Effector memory CD8-positive, alpha-beta T cell (primary cell): ENCODE results near the gene CTXN3.
"Not testable (repeated sequence)": the region's sequence is repeated elsewhere in the genome, so short reads cannot be mapped to it uniquely, and the experiment has no call there.

Source experiments
- ATAC-seq: fragments of 150-1000 bp; cut with Tn5 transposase; replicated peaks from 2 replicates; pipeline ENCODE4 v1.10.0; 2021; ENCODE audit warnings: mild to moderate bottlenecking, moderate library complexity
- DNase-seq, 3 experiments: peaks; one replicate each; pipeline ENCODE4 v3.0.0; 2021
- H3K27ac Mint-ChIP-seq, 2 donors: one replicate each; pipeline ENCODE4 v1.8.0; 2022; ENCODE audit warnings: mild to moderate bottlenecking in 2 of 2, mixed read lengths in 2 of 2, moderate library complexity in 2 of 2
- H3K27me3 Mint-ChIP-seq, 2 donors: one replicate each; pipeline ENCODE4 v1.8.0; 2022; ENCODE audit warnings: mixed read lengths in 2 of 2
- H3K36me3 Mint-ChIP-seq: one replicate; pipeline ENCODE4 v1.8.0; 2022; ENCODE audit warnings: mild to moderate bottlenecking, moderate library complexity, mixed read lengths; ENCODE audit not compliant: insufficient read depth
- H3K4me1 Mint-ChIP-seq, 2 donors: one replicate each; pipeline ENCODE4 v1.8.0; 2022; ENCODE audit warnings: low read depth in 2 of 2, mixed read lengths in 2 of 2
- H3K4me3 Mint-ChIP-seq, 2 donors: one replicate each; pipeline ENCODE4 v1.8.0; 2022; ENCODE audit warnings: mild to moderate bottlenecking in 2 of 2, mixed read lengths in 2 of 2, moderate library complexity in 2 of 2
- H3K9me3 Mint-ChIP-seq, 2 donors: one replicate each; pipeline ENCODE4 v1.8.0; 2022; ENCODE audit warnings: mixed read lengths in 2 of 2

The CTXN3 gene

DNA sequence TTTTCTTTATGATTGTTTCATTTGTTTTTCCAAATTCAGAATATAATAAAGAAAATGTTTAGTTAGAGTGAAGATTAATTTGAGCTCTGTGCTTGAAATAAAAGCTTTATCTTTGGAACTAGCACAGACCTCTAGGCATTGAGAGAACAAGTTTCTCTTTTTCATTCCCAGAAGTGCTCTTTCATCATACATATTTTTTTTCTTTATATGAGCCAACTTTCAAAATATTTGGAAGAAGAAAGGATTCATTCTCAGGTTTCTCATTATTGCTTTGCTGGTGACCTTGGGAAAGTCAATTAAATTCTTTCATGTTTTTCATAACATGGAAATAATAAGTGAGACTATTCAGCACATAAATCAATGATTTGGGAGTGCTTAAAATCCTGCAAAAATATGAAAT lies 16.8 kb downstream of the CTXN3 start:
- Mint-ChIP-seq H3K4me3 (no peak overlapping the region), H3K27me3 (no peaks in the 10 kb centered on the region), H3K4me1 (no peaks in the 10 kb centered on the region), H3K36me3 (no peaks in the 10 kb centered on the region), H3K27ac (no peak overlapping the region), H3K9me3 (no peaks in the 10 kb centered on the region)
- ATAC-seq (no peak), DNase-seq (no peak)

DNA sequence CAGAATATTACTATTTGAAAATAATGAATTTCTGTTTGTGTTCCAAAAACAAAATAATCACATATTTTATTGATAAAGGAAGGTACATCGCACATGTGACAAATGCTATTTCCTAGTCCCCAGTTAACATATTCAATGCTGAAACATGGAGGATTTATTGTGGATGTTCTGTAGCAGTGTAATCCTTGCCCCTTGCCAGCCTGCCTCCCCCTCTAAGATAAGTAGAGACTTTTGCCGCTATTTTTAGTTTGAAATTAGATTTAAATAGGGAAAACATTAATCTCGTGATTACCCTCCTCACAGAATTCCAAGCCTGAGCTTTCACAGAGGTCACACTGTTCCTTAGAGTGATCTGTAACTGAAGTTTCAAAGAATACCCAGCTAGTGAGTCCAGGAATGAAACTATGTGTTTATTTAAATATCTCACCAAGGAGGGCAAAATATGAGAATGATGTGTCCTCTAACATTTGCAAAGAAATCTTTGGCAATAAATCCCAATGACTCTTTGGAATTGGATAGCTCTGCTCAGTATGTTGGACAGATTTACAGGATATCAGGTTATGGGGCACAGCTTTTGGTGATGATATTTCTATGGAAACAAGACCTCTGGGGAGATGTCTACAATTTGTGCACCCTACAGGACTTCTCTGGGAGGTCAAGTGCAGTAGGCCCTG lies 17.3 kb downstream of the CTXN3 start:
- Mint-ChIP-seq H3K4me3 (no peak overlapping the region), H3K27ac (no peak overlapping the region), H3K27me3 (no peaks in the 10 kb centered on the region), H3K36me3 (no peaks in the 10 kb centered on the region), H3K4me1 (no peaks in the 10 kb centered on the region), H3K9me3 (no peaks in the 10 kb centered on the region)
- DNase-seq = no peak
- no peak for ATAC-seq

DNA sequence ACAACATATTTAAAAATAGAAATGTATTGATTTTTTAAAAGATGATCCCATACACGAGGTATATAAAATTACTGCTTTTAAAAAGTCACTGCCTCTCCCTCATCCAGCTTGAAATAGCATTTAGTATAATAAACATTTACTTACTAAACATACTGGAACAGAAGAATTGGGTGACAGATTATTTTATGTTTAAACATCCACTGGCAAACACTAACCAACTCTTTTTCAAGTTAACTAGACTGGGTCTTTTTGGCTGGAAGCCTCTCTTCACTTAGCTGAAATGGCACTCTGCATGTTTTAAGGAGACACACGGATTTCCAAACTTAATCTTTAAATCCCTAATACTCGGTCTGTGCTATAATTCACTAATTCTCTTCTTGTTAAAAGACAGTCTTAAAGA lies 19.0 kb downstream of the CTXN3 start:
- Mint-ChIP-seq H3K4me3 (no peak overlapping the region), H3K4me1 (no peaks in the 10 kb centered on the region), H3K27ac (no peak overlapping the region), H3K36me3 (no peaks in the 10 kb centered on the region), H3K27me3 (no peaks in the 10 kb centered on the region), H3K9me3 (no peaks in the 10 kb centered on the region)
- ATAC-seq = no peak
- DNase-seq = no peak

DNA sequence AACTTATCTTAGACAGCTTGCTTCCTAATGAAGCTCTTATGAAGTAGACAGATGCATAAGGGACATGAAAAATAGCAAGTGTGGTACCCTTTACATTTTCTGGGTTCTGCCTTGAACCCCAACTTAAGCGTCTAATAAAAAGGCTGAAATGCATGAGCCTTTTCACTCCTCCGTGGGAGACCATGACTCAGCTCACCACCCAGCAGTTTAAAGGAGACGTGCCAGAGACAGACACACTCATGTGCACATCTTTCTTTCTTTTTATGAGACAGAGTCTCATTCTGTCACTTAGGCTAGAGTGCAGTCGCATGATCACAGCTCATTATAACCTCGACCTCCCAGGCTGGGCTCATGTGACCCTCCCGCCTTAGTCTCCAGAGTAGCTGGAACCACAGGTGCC lies 22.3 kb downstream of the CTXN3 start:
- Mint-ChIP-seq H3K4me1 (no peaks in the 10 kb centered on the region), H3K27ac (no peak overlapping the region), H3K36me3 (no peaks in the 10 kb centered on the region), H3K9me3 (no peaks in the 10 kb centered on the region), H3K27me3 (no peaks in the 10 kb centered on the region), H3K4me3 (no peak overlapping the region)
- DNase-seq = no peak
- no peak for ATAC-seq

DNA sequence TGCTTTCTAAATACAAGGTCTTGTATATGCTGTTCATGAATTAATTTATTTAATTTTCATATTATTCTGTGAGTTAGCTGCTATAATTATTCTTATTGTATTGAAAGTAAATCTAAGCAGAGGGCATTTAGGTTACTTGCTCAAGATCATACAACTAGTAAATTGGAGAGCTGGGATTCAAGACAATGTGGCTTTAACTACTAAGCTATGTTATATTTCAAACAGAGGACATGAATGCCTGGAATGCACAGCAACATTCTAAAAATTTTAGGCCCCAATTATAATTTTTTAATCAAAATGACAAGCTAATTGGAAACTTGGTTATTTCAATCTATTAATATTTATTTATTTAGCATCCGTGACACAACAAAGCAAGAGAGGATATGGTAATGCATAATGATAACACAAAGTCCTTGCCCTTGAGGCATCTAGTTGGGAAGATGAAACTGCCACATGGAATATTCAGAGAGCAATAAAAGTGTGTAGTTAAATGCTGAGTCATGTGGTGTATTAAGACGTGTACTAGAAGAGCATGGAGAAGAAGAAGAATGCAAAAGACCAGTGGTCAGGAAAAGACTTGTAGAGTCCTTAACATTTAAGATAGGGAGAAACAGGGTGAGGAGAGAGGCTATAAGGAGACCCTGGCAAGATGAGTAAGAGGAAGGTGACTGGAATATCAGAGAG lies 24.4 kb downstream of the CTXN3 start:
- Mint-ChIP-seq H3K27me3 (no peaks in the 10 kb centered on the region), H3K4me3 (no peak overlapping the region), H3K9me3 (no peaks in the 10 kb centered on the region), H3K27ac (no peak overlapping the region), H3K36me3 (no peaks in the 10 kb centered on the region), H3K4me1 (no peaks in the 10 kb centered on the region)
- DNase-seq (no peak), ATAC-seq (no peak)

DNA sequence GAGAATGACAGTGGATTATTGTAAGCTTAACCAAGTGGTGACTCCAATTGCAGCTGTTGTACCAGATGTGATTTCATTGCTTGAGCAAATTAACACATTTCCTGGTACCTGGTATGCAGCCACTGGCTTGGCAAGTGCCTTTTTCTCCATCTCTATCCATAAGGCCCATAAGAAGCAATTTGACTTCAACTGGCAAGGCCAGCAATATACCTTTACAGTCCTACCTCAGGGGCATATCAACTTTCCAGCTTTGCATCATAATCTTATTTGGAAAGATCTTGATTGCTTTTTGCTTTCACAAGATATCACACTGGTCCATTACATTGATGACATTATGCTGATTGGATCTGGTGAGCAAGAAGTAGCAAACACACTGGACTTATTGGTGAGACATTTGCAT lies 28.1 kb downstream of the CTXN3 start:
- H3K4me3 Mint-ChIP-seq, H3K36me3 Mint-ChIP-seq, H3K4me1 Mint-ChIP-seq, H3K9me3 Mint-ChIP-seq, H3K27ac Mint-ChIP-seq, H3K27me3 Mint-ChIP-seq, ATAC-seq, DNase-seq: not testable (repeated sequence)

DNA sequence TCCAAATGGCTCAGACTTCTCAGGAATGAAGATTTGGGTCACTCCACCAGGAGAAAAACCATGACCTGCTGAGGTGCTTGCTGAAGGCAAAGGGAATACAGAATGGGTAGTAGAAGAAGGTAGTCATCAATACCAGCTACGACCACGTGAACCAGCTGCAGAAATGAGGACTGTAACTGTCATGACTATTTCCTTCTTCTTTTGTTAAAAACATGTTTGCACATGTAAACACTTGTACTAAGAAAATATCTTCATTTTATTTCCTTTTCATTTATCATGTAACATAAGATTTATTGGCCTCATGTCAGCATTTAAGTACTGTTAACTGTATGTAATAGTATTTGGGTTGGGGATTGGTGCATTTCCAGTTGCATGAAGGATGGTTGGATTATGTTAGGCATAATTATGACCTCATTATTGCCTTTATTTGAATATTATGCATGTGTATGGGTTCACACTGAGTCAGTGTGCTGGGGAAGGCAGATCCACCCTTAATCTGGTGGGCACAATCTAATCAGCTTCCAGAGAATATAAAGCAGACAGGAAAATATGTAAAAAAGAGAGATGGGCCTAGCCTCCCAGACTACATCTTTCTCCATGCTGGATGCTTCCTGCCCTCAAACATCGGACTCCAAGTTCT lies 30.9 kb downstream of the CTXN3 start:
- not testable (repeated sequence) for H3K4me1 Mint-ChIP-seq, H3K27me3 Mint-ChIP-seq, H3K9me3 Mint-ChIP-seq, DNase-seq, ATAC-seq, H3K4me3 Mint-ChIP-seq, H3K27ac Mint-ChIP-seq, H3K36me3 Mint-ChIP-seq

DNA sequence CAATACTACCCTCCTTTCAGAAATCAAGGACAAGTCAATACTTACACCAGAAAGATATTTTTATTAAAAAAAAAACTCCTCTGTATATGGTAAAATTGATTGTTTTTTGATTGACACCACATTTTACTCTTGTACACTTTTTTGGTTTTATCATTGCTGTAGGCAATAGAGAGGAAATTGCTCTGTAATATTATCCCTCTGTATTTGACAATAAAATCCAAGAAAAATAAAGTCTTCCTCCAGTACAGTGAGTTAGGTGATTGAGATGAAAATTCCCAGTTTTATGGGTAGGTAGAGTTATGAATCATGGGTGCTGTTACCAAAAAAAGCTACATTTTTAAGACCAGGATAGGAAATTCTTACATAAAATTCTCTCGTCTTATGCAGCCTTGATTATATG lies 31.7 kb downstream of the CTXN3 start:
- H3K4me3 Mint-ChIP-seq = no peak overlapping the region
- no peaks in the 10 kb centered on the region for H3K9me3 Mint-ChIP-seq
- no peaks in the 10 kb centered on the region for H3K4me1 Mint-ChIP-seq
- H3K27ac Mint-ChIP-seq = no peak overlapping the region
- ATAC-seq = no peak
- DNase-seq = no peak
- no peaks in the 10 kb centered on the region for H3K36me3 Mint-ChIP-seq
- no peaks in the 10 kb centered on the region for H3K27me3 Mint-ChIP-seq

DNA sequence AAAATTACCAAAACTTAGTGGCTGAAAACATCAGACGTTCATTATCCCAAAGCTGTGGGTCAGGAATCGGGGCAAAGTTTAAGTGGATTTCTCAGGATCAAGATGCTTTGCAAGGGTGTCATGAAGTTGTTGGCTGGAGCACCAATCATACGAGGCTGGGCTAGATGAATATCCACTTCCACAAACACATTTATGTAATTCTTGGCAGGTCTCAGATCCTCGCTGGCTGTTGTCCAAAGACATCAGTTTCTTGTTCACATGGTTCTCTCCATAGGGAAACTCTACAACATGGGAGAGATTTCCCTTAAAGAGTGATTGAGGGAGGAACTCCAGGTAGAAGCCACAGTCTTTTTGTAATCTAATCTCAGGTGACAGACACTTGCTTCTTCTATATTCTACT lies 34.1 kb downstream of the CTXN3 start:
- no peak overlapping the region for H3K4me3 Mint-ChIP-seq
- ATAC-seq = no peak
- no peaks in the 10 kb centered on the region for H3K9me3 Mint-ChIP-seq
- no peaks in the 10 kb centered on the region for H3K36me3 Mint-ChIP-seq
- no peak overlapping the region for H3K27ac Mint-ChIP-seq
- H3K4me1 Mint-ChIP-seq = no peaks in the 10 kb centered on the region
- H3K27me3 Mint-ChIP-seq = no peaks in the 10 kb centered on the region
- DNase-seq = no peak

DNA sequence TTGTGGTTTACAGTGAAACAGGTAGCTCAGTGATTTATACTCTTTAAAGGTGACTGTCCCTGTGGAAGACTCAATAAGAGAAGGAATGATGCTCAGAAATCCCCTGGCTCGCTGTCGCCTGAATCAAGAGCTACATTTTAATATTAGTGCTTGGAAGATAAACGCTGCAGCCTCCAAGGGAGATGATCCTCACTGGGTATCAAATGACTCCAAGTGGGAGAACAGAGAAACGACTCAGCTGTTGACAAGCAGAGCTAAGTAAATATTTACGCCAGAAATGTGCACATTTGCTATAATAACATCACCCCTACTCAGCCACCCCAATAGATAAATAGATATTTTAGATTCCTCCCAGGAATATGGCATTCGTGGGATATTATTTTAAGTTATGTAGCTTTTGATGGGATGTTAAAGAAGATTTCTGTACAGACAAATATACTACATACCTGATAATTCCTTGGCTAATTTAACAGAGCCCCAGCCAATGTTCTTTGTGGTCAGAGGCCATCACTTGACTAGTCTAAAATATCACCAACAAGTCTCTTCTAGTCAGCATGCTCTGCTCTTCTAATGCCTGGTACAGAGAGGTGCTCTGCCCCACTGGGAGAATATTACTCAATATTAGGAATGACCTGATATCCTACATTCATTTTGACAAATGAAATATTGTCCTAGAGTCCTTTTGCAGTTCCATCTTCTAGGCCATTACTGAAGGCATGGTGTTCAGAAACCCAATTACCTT lies 36.0 kb downstream of the CTXN3 start:
- DNase-seq (no peak), ATAC-seq (no peak)
- Mint-ChIP-seq H3K4me1 (no peaks in the 10 kb centered on the region), H3K27ac (no peak overlapping the region), H3K9me3 (no peaks in the 10 kb centered on the region), H3K36me3 (no peaks in the 10 kb centered on the region), H3K4me3 (no peak overlapping the region), H3K27me3 (no peaks in the 10 kb centered on the region)

DNA sequence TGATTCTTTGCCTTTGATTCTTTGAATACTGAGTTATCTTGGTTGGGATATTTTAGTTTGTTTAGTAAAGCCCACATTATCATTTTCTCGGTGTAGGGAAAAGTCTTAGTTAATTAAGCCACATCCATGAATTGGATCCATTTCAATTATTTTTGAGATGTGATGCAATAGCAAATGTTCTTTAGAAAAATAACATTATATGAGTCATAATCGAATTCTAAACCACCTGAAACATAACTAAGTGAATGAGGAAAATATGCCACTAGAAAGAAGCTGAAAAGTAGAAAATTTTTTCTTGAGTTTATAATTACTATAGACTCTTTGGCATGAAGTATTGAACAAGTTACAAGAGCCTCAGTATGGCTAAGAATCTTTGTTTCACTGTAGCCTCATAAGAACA lies 36.8 kb downstream of the CTXN3 start:
- Mint-ChIP-seq H3K36me3 (no peaks in the 10 kb centered on the region), H3K27ac (no peak overlapping the region), H3K4me3 (no peak overlapping the region), H3K27me3 (peaks cover 0 to 1% of the 10 kb centered on the region in 2 donors), H3K9me3 (no peaks in the 10 kb centered on the region), H3K4me1 (no peaks in the 10 kb centered on the region)
- no peak for DNase-seq
- ATAC-seq = no peak

DNA sequence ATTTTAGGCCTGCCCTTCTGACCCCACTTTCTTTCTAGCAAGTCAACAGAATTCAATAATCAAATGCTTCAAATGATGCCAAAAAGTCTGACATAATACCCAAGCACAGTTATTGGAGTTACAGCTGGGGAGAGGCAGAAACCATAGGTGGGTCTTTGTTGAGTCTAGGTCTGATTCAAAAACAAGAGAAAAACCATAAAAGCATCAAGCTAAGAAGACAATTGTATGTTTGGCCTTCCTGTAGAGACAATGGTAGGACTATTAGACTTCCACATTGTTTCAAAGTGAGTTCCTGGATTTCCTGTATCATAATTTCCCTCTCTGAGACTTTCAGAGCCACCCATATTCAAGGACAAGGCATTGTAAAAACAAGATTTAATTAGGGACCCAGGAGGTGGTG lies 37.5 kb downstream of the CTXN3 start:
- H3K9me3 Mint-ChIP-seq = no peaks in the 10 kb centered on the region
- H3K27me3 Mint-ChIP-seq = peaks cover 0 to 6% of the 10 kb centered on the region in 2 donors
- no peak for DNase-seq
- no peak overlapping the region for H3K27ac Mint-ChIP-seq
- H3K4me1 Mint-ChIP-seq = no peaks in the 10 kb centered on the region
- no peaks in the 10 kb centered on the region for H3K36me3 Mint-ChIP-seq
- no peak overlapping the region for H3K4me3 Mint-ChIP-seq
- no peak for ATAC-seq

DNA sequence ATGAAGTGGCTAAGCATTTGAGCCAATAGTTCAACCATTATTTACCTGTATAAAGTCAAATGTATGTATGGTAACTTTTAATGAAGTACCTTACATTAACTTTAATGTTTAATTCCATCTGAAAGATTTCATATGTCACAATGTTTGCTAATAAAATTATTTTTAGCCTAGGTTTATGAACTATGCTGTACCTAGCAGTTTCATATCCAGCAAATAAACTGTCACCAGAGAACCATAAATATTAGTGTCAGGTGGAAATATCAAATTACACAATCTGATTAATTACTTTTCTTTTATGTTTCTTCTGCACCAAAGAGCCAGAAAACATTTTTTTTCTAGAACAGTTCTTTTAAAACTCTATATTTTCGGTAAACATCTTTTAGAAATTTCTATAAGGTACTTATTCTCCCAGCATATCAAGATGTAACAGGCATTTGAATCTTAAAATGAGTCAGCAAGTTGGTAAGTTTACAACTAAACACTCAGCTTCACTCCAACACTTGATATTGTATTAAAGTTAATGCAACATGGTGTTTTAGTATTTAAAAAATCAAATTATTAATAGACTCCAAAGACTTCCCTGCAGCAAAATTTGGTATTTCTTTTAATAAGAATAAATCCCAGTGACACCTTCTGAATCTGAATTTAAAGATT lies 45.8 kb downstream of the CTXN3 start:
- Mint-ChIP-seq H3K4me3 (no peak overlapping the region), H3K4me1 (no peaks in the 10 kb centered on the region), H3K36me3 (no peaks in the 10 kb centered on the region), H3K27me3 (peaks cover 0 to 13% of the 10 kb centered on the region in 2 donors), H3K9me3 (no peaks in the 10 kb centered on the region), H3K27ac (no peak overlapping the region)
- ATAC-seq (no peak), DNase-seq (no peak)
